GM12878 (cell line): ENCODE data around the gene FYTTD1. TPM values are rescaled to one million over a fixed set of nuclear protein-coding genes. Genes with fewer than 3 reads are reported as not detected.

Experiments used
- ATAC-seq: fragments of 200-7000 bp; cut with Tn5 transposase; 3 replicates; pipeline ENCODE4 v1.9.1; 2020; ENCODE audit warnings: mild to moderate bottlenecking, moderate library complexity
- BruUV-seq: library from RNA; stranded (reverse); fragments of 400-500 nt; replicated peaks from 2 replicates; lab custom pipeline; 2021; lab: Mats Ljungman, UMichigan
- CTCF ChIA-PET: fragments of 300-600 bp; sonication (Branson Sonifier 250); formaldehyde crosslinking; extraction: SDS; loops from one replicate; lab custom pipeline; 2021; ENCODE audit warnings: inconsistent platforms; lab: Yijun Ruan, JAX
- POLR2A ChIA-PET: fragments of 350-600 bp; formaldehyde crosslinking; extraction: SDS; loops from one replicate; lab custom pipeline; 2021; ENCODE audit warnings: inconsistent platforms; lab: Charles Lee
- RAD21 ChIA-PET: fragments of 300-600 bp; sonication (Branson Sonifier 250); formaldehyde crosslinking; loops from one replicate; lab custom pipeline; 2023; ENCODE audit warnings: antibody characterized with exemption; ENCODE audit not compliant: unreplicated experiment; lab: Charles Lee
- SMC1A ChIA-PET: fragments of 300-600 bp; sonication (Branson Sonifier 250); formaldehyde crosslinking; loops from one replicate; lab custom pipeline; 2023; ENCODE audit not compliant: unreplicated experiment, uncharacterized antibody; lab: Charles Lee
- DNase-seq: peaks from one replicate; pipeline ENCODE4 v3.0.0-alpha.2; 2011; ENCODE audit warnings: low read depth, low spot score
- FAIRE-seq: peaks from 3 replicates; lab custom pipeline; 2011; peaks lifted over from hg19 to GRCh38; lab: Jason Lieb, UNC
- H2AFZ ChIP-seq: 2 replicates; pipeline ENCODE4 v1.6.0; 2011; ENCODE audit warnings: low read depth, low read length, control low read depth; ENCODE audit not compliant: control insufficient read depth
- H3K27ac ChIP-seq: 2 replicates; pipeline ENCODE4 v1.5.1; 2011; ENCODE audit warnings: control low read depth; ENCODE audit not compliant: control insufficient read depth, insufficient read depth
- H3K27me3 ChIP-seq, 2 experiments: replicated peaks in 1 of 2; 2 replicates each; pipeline versions ENCODE4 v1.6.0 to v1.6.1; 2011; ENCODE audit warnings: low read length in 1 of 2; ENCODE audit not compliant: control insufficient read depth in 2 of 2, insufficient read depth in 2 of 2
- H3K36me3 ChIP-seq, 2 experiments: 2 replicates each; pipeline ENCODE4 v1.5.1; 2011; ENCODE audit warnings: low read length in 1 of 2; ENCODE audit not compliant: control insufficient read depth in 2 of 2, insufficient read depth in 2 of 2
- H3K4me1 ChIP-seq: 2 replicates; pipeline ENCODE4 v1.6.1; 2011; ENCODE audit warnings: mild to moderate bottlenecking, low read length, moderate library complexity, mixed read lengths; ENCODE audit not compliant: control insufficient read depth, insufficient read depth
- H3K4me2 ChIP-seq: 2 replicates; pipeline ENCODE4 v1.6.0; 2011; ENCODE audit warnings: control low read depth; ENCODE audit not compliant: control insufficient read depth, insufficient read depth
- H3K4me3 ChIP-seq: fragments of 200-600 bp; sonication (generic); 2 replicates; pipeline ENCODE4 v1.5.1; 2016
- H3K79me2 ChIP-seq: 2 replicates; pipeline ENCODE4 v1.6.0; 2011; ENCODE audit warnings: low read length; ENCODE audit not compliant: control insufficient read depth, insufficient read depth
- H3K9ac ChIP-seq: 2 replicates; pipeline ENCODE4 v1.8.0; 2011; ENCODE audit warnings: low read length, control low read depth, mixed read lengths; ENCODE audit not compliant: control insufficient read depth, insufficient read depth
- H3K9me3 ChIP-seq: replicated peaks from 3 replicates; pipeline ENCODE4 v1.5.1; 2011; ENCODE audit warnings: mild to moderate bottlenecking, low read length; ENCODE audit not compliant: control insufficient read depth, insufficient read depth
- H4K20me1 ChIP-seq: 2 replicates; pipeline ENCODE4 v1.6.0; 2011; ENCODE audit not compliant: control insufficient read depth, insufficient read depth
- BCL3 ChIP-seq: IDR thresholded peaks from 2 replicates; pipeline ENCODE4 v1.6.1; 2011; ENCODE audit warnings: borderline replicate concordance, low read depth, mild to moderate bottlenecking, moderate library complexity, low read length; ENCODE audit not compliant: insufficient read depth, poor library complexity, severe bottlenecking
- FOXK2 ChIP-seq: fragments of 450-650 bp; IDR thresholded peaks from 2 replicates; pipeline ENCODE4 v1.6.1; 2017; ENCODE audit warnings: mild to moderate bottlenecking, moderate library complexity
- PAX8 ChIP-seq: fragments of 450-650 bp; IDR thresholded peaks from 2 replicates; pipeline ENCODE4 v1.6.1; 2017; ENCODE audit warnings: mild to moderate bottlenecking, moderate library complexity
- SP1 ChIP-seq: IDR thresholded peaks from one replicate; pipeline ENCODE4 v1.6.1; 2011; ENCODE audit warnings: low read depth, low read length
- TCF3 ChIP-seq: IDR thresholded peaks from 2 replicates; pipeline ENCODE4 v1.6.1; 2012; ENCODE audit warnings: low read depth, mild to moderate bottlenecking, low read length, borderline replicate concordance; ENCODE audit not compliant: insufficient read depth
- WGBS: methylation state at CpG from one replicate; pipeline ENCODE4 v1.1.6; 2016; ENCODE audit warnings: low lambda C conversion rate; ENCODE audit not compliant: insufficient replicate concordance, insufficient coverage; ENCODE audit errors: missing lambda C conversion rate; 5-methylcytosine and 5-hydroxymethylcytosine counted together
- in situ Hi-C: fragments of 300-500 bp; cut with MboI; formaldehyde crosslinking; loops from 9 replicates; pipeline ENCODE4 v1.14.3; 2018; ENCODE audit warnings: mixed read lengths
- intact Hi-C: fragments of 100-400 bp; cut with micrococcal nuclease; formaldehyde crosslinking; loops from one replicate; pipeline ENCODE4 v1.14.2; 2022; ENCODE audit not compliant: unreplicated experiment
- polyA plus RNA-seq, 11 experiments: library from polyadenylated mRNA; depleted of rRNA in 4 of 11; unstranded in 6 of 11; stranded (reverse) in 5 of 11; fragments of >200 nt; fragmentation: Nextera tagmentation in 4 of 11; fragmentation: Illumina TruSeq in 1 of 11; extraction: Ambion mirVana in 4 of 11; extraction: Trizol in 1 of 11; gene quantifications; 1 replicate in 1 of 11; 2 replicates in 10 of 11; pipeline versions ENCODE4 v1.2.1 to v1.2.3, GENCODE V29; 2011 to 2016; ENCODE audit warnings: inconsistent platforms in 2 of 11, missing spikeins in 2 of 11, low read depth in 1 of 11
- total RNA-seq, 4 experiments: library from RNA; depleted of rRNA in 3 of 4; stranded (reverse); fragments of >200 nt in 3 of 4; fragmentation: Illumina TruSeq in 1 of 4; extraction: Trizol in 1 of 4; gene quantifications; 2 replicates each; pipeline versions ENCODE4 v1.2.1 to v1.2.3, GENCODE V29; 2013 to 2021
- TF ChIP-seq, protein P1 (sequence below): IDR thresholded peaks from 2 replicates; pipeline ENCODE4 v1.6.1; 2012; ENCODE audit warnings: improper control_type of control experiment, low read depth, low read length; ENCODE audit not compliant: insufficient replicate concordance
- TF ChIP-seq, protein P2 (sequence below): fragments of 450-650 bp; IDR thresholded peaks from 2 replicates; pipeline ENCODE4 v1.6.1; 2017; ENCODE audit warnings: mild to moderate bottlenecking, moderate library complexity

The FYTTD1 gene
- total and polyA plus RNA-seq, 10 of the 15 experiments (the other 5 are each of a cell fraction or from before 2014, with no cell fraction given): 25.5 to 101 (median 59.4) TPM

DNA sequence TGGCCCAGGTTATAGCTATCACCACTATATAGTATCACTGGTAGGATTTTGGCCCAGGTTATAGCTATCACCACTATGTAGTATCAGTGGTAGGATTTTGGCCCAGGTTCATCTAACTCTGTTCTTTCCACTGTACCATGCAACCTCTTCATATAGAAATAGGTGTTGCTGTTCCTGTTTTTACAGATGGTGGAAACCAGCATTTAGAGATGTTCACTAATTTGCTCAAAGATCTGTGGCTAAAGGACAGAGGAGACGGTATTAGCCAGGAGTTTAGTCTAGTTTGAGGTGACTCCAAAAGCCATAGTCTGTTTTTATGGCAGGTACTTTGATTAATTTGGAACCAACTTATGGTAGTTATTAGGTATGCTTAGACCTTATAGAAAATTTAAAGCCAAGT, 44.4 kb downstream of the FYTTD1 start (continued):
- TF ChIP-seq, protein P1, sequence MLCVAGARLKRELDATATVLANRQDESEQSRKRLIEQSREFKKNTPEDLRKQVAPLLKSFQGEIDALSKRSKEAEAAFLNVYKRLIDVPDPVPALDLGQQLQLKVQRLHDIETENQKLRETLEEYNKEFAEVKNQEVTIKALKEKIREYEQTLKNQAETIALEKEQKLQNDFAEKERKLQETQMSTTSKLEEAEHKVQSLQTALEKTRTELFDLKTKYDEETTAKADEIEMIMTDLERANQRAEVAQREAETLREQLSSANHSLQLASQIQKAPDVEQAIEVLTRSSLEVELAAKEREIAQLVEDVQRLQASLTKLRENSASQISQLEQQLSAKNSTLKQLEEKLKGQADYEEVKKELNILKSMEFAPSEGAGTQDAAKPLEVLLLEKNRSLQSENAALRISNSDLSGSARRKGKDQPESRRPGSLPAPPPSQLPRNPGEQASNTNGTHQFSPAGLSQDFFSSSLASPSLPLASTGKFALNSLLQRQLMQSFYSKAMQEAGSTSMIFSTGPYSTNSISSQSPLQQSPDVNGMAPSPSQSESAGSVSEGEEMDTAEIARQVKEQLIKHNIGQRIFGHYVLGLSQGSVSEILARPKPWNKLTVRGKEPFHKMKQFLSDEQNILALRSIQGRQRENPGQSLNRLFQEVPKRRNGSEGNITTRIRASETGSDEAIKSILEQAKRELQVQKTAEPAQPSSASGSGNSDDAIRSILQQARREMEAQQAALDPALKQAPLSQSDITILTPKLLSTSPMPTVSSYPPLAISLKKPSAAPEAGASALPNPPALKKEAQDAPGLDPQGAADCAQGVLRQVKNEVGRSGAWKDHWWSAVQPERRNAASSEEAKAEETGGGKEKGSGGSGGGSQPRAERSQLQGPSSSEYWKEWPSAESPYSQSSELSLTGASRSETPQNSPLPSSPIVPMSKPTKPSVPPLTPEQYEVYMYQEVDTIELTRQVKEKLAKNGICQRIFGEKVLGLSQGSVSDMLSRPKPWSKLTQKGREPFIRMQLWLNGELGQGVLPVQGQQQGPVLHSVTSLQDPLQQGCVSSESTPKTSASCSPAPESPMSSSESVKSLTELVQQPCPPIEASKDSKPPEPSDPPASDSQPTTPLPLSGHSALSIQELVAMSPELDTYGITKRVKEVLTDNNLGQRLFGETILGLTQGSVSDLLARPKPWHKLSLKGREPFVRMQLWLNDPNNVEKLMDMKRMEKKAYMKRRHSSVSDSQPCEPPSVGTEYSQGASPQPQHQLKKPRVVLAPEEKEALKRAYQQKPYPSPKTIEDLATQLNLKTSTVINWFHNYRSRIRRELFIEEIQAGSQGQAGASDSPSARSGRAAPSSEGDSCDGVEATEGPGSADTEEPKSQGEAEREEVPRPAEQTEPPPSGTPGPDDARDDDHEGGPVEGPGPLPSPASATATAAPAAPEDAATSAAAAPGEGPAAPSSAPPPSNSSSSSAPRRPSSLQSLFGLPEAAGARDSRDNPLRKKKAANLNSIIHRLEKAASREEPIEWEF: no peak
- TF ChIP-seq, all 136 proteins: peak for 4

GRCh38 chr3:197795200-197795599, 45.5 kb downstream of the FYTTD1 start:
- FAIRE-seq: no peak
- ChIA-PET CTCF (interaction anchor here (0.5 to 2.1 kb wide), 4 partner anchors 13 to 47 kb away, joined by 3 to 11 read pairs (median 4); no protein-coding TSS in a partner anchor), SMC1A (interaction anchor here (0.8 to 4.6 kb wide), 7 partner anchors 11 to 93 kb away, joined by 3 to 56 read pairs (median 5); no protein-coding TSS in a partner anchor), POLR2A (interaction anchor here (0.8 to 4.3 kb wide), 4 partner anchors 11 to 83 kb away, joined by 3 to 46 read pairs (median 4); no protein-coding TSS in a partner anchor), RAD21 (interaction anchor here (1.2 to 6.2 kb wide), 3 partner anchors 11 to 62 kb away, joined by 3 to 53 read pairs (median 5); no protein-coding TSS in a partner anchor)
- H3K4me3 ChIP-seq: peak overlapping the region; percentile 22; the same call in 1 of the 2 replicates
- H2AFZ ChIP-seq: no peak overlapping the region
- H3K79me2 ChIP-seq: peaks cover 94% of the 10 kb centered on the region
- TF ChIP-seq TCF3 (no peak), SP1 (no peak), PAX8 (no peak), FOXK2 (no peak), BCL3 (peak; percentile 44)
- TF ChIP-seq, protein P2, sequence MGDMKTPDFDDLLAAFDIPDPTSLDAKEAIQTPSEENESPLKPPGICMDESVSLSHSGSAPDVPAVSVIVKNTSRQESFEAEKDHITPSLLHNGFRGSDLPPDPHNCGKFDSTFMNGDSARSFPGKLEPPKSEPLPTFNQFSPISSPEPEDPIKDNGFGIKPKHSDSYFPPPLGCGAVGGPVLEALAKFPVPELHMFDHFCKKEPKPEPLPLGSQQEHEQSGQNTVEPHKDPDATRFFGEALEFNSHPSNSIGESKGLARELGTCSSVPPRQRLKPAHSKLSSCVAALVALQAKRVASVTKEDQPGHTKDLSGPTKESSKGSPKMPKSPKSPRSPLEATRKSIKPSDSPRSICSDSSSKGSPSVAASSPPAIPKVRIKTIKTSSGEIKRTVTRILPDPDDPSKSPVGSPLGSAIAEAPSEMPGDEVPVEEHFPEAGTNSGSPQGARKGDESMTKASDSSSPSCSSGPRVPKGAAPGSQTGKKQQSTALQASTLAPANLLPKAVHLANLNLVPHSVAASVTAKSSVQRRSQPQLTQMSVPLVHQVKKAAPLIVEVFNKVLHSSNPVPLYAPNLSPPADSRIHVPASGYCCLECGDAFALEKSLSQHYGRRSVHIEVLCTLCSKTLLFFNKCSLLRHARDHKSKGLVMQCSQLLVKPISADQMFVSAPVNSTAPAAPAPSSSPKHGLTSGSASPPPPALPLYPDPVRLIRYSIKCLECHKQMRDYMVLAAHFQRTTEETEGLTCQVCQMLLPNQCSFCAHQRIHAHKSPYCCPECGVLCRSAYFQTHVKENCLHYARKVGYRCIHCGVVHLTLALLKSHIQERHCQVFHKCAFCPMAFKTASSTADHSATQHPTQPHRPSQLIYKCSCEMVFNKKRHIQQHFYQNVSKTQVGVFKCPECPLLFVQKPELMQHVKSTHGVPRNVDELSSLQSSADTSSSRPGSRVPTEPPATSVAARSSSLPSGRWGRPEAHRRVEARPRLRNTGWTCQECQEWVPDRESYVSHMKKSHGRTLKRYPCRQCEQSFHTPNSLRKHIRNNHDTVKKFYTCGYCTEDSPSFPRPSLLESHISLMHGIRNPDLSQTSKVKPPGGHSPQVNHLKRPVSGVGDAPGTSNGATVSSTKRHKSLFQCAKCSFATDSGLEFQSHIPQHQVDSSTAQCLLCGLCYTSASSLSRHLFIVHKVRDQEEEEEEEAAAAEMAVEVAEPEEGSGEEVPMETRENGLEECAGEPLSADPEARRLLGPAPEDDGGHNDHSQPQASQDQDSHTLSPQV: no peak
- no peak overlapping the region for H3K9ac ChIP-seq
- H3K27ac ChIP-seq: peak overlapping the region; percentile 46
- in situ Hi-C loops (no loop called here), intact Hi-C loops (no loop called here)
- peaks cover 30% of the 10 kb centered on the region for H3K4me1 ChIP-seq
- H3K36me3 ChIP-seq: no peaks in the 10 kb centered on the region
- no peak for DNase-seq
- BruUV-seq: TSS peak; percentile 24
- no peaks in the 10 kb centered on the region; the same call in 2 of the 3 replicates for H3K9me3 ChIP-seq
- no peaks in the 10 kb centered on the region for H4K20me1 ChIP-seq
- no peaks in the 10 kb centered on the region for H3K27me3 ChIP-seq
- 100% methylated on average over 1 of the region's 1 CpG for WGBS
- ATAC-seq: no peak
- peak overlapping the region; percentile 84 for H3K4me2 ChIP-seq
